DMS53 (cell line): ENCODE results near the gene CDPF1.
A peak's percentile ranks its signal among the peaks of the same experiment; 100 is the strongest.

Experiments
- DNase-seq: peaks from one replicate; lab custom pipeline; 2025; lab: John Stamatoyannopoulos, UW

CDPF1 gene

GRCh38 chr22:46250035-46250782, at the start of gene CDPF1:
CDPF1 (minus strand) TSS chr22:46250293; CDS start chr22:46248284, 2,009 bp downstream.
- DNase-seq, result peak; percentile 95

- no peak for DNase-seq
Observed at GRCh38 chr22:46299101-46299500, 49.0 kb upstream of the CDPF1 start.

GRCh38 chr22:46297151-46297812, 47.2 kb upstream of the CDPF1 start:
- DNase-seq, result peak; percentile 46

- peak; percentile 97 for DNase-seq
Observed at GRCh38 chr22:46296257-46297150, 46.4 kb upstream of the CDPF1 start, which contains the start of gene GTSE1. GTSE1 (plus strand) TSS chr22:46296870; CDS start chr22:46297401, 531 bp downstream.

- DNase-seq, result peak; percentile 27
Observed at GRCh38 chr22:46295277-46295971, 45.3 kb upstream of the CDPF1 start.

- no peak for DNase-seq
Observed at GRCh38 chr22:46294784-46295183, 44.7 kb upstream of the CDPF1 start.

GRCh38 chr22:46293577-46294260, 43.6 kb upstream of the CDPF1 start:
- no peak for DNase-seq

- DNase-seq, result no peak
Observed at GRCh38 chr22:46292732-46293131, 42.6 kb upstream of the CDPF1 start.

- DNase-seq, result no peak
Observed at GRCh38 chr22:46292173-46292572, 42.1 kb upstream of the CDPF1 start.

GRCh38 chr22:46290843-46291785, 41.0 kb upstream of the CDPF1 start:
- DNase-seq, result no peak

GRCh38 chr22:46290121-46290842, 40.2 kb upstream of the CDPF1 start:
- no peak for DNase-seq

GRCh38 chr22:46289244-46289891, 39.3 kb upstream of the CDPF1 start:
- DNase-seq, result no peak

- DNase-seq, result no peak
Observed at GRCh38 chr22:46288846-46289243, 38.8 kb upstream of the CDPF1 start.

- no peak for DNase-seq
Observed at GRCh38 chr22:46287873-46288751, 38.0 kb upstream of the CDPF1 start.

GRCh38 chr22:46286941-46287872, 37.1 kb upstream of the CDPF1 start:
- no peak for DNase-seq

GRCh38 chr22:46286006-46286405, 35.9 kb upstream of the CDPF1 start:
- DNase-seq, result no peak
